Caco-2 (cell line): ENCODE results near the gene CTTNBP2NL. TPM values are rescaled to one million over a fixed set of nuclear protein-coding genes. Genes with fewer than 3 reads are reported as not detected.

Source experiments
- Bru-seq: library from RNA; stranded (reverse); fragments of 400-500 nt; gene quantifications from one replicate; lab custom pipeline; 2021; lab: Mats Ljungman, UMichigan
- BruChase-seq, 2 experiments: library from RNA; stranded (reverse); fragments of 400-500 nt; gene quantifications; one replicate each; lab custom pipeline; 2021; lab: Mats Ljungman, UMichigan
- BruUV-seq: library from RNA; stranded (reverse); fragments of 400-500 nt; replicated peaks from 2 replicates; lab custom pipeline; 2021; lab: Mats Ljungman, UMichigan
- CTCF ChIA-PET: fragments of 300-600 bp; sonication (Branson Sonifier 250); formaldehyde crosslinking; loops from one replicate; lab custom pipeline; 2022; ENCODE audit warnings: antibody characterized with exemption; lab: Charles Lee
- POLR2A ChIA-PET: fragments of 300-600 bp; sonication (Branson Sonifier 250); formaldehyde crosslinking; loops from one replicate; lab custom pipeline; 2022; ENCODE audit warnings: antibody characterized with exemption; lab: Charles Lee
- DNase-seq, 2 experiments: peaks; one replicate each; pipeline versions ENCODE4 v3.0.0 to v3.0.0-alpha.2; 2020 to 2022
- H3K27me3 ChIP-seq: replicated peaks from 2 replicates; pipeline ENCODE4 v1.6.0; 2011; ENCODE audit warnings: low read length; ENCODE audit not compliant: control insufficient read depth, insufficient read depth
- H3K36me3 ChIP-seq: 2 replicates; pipeline ENCODE4 v1.5.1; 2011; ENCODE audit warnings: low read length; ENCODE audit not compliant: control insufficient read depth, insufficient read depth
- H3K4me1 ChIP-seq: fragments of 250-450 bp; sonication (Bioruptor Pico); 2 replicates; pipeline ENCODE4 v1.5.1; 2020; ENCODE audit warnings: mild to moderate bottlenecking
- H3K4me3 ChIP-seq: 2 replicates; pipeline ENCODE4 v1.5.1; 2011; ENCODE audit warnings: low read depth, mild to moderate bottlenecking, control low read depth, low read length
- H3K9me3 ChIP-seq: fragments of 250-450 bp; sonication (Bioruptor Pico); 2 replicates; pipeline ENCODE4 v1.5.1; 2020; ENCODE audit warnings: mild to moderate bottlenecking, moderate library complexity
- H3K27ac Mint-ChIP-seq: one replicate; pipeline ENCODE4 v1.8.0; 2022; ENCODE audit warnings: mixed read lengths; ENCODE audit not compliant: unreplicated experiment
- H3K27me3 Mint-ChIP-seq: one replicate; pipeline ENCODE4 v1.8.0; 2022; ENCODE audit warnings: mixed read lengths; ENCODE audit not compliant: insufficient read depth, unreplicated experiment
- H3K36me3 Mint-ChIP-seq: one replicate; pipeline ENCODE4 v1.8.0; 2022; ENCODE audit warnings: mild to moderate bottlenecking, mixed read lengths; ENCODE audit not compliant: insufficient read depth, unreplicated experiment
- H3K4me1 Mint-ChIP-seq: one replicate; pipeline ENCODE4 v1.8.0; 2022; ENCODE audit warnings: low read depth, mixed read lengths; ENCODE audit not compliant: unreplicated experiment
- H3K4me3 Mint-ChIP-seq: one replicate; pipeline ENCODE4 v1.8.0; 2022; ENCODE audit warnings: mild to moderate bottlenecking, moderate library complexity, mixed read lengths; ENCODE audit not compliant: unreplicated experiment
- H3K9me3 Mint-ChIP-seq: one replicate; pipeline ENCODE4 v1.8.0; 2022; ENCODE audit warnings: mixed read lengths; ENCODE audit not compliant: unreplicated experiment
- CTCF ChIP-seq, 2 experiments: fragments of 200-600 bp in 1 of 2; IDR thresholded peaks; 1 replicate in 1 of 2; 2 replicates in 1 of 2; pipeline versions ENCODE4 v1.5.1 to v1.8.0; 2011 to 2022; ENCODE audit warnings: antibody characterized with exemption in 1 of 2, control low read depth in 1 of 2, inconsistent platforms in 1 of 2, low read depth in 1 of 2, low read length in 1 of 2, mild to moderate bottlenecking in 1 of 2, moderate library complexity in 1 of 2; ENCODE audit not compliant: insufficient read depth in 1 of 2, severe bottlenecking in 1 of 2, unreplicated experiment in 1 of 2
- intact Hi-C: fragments of 100-400 bp; cut with micrococcal nuclease; formaldehyde crosslinking; loops from one replicate; pipeline ENCODE4 v1.10.0; 2022; ENCODE audit not compliant: unreplicated experiment
- long read RNA-seq: library from polyadenylated mRNA; stranded (forward); transcript quantifications from one replicate; pipeline ENCODE4 v2.0.0, GENCODE V29; 2022
- total RNA-seq: library from RNA; stranded (reverse); gene quantifications from 2 replicates; pipeline ENCODE4 v1.2.3, GENCODE V29; 2022

Gene CTTNBP2NL
- total RNA-seq (11.3 and 15.0 TPM in 2 replicates), Bru-seq, nascent RNA (percentile 65 among the genes with signal in this experiment), BruChase-seq, experiment 1, labeled RNA remaining after a 2-hour chase (percentile 64 among the genes with signal in this experiment), BruChase-seq, experiment 2, labeled RNA remaining after a 6-hour chase (percentile 56 among the genes with signal in this experiment)
- long read RNA-seq, full-length matches to known transcripts: 3 of 3 reads
- long read RNA-seq, partial matches to known transcripts: 0 of 3 reads
- long read RNA-seq, other reads (novel, unspliced or antisense): 0 of 3 reads

GRCh38 chr1:112395821-112396652 is at the start of gene CTTNBP2NL:
Gene CTTNBP2NL (plus strand): TSS chr1:112396214. CDS start chr1:112416166, 19,952 bp downstream.
- peaks cover 20% of the 10 kb centered on the region for H3K4me1 ChIP-seq
- ChIA-PET CTCF (interaction anchor here (1.1 kb wide), 1 partner anchor 106 kb away, joined by 5 read pairs; no protein-coding TSS in a partner anchor), POLR2A (interaction anchor here (1.0 kb wide), 1 partner anchor 303 kb away, joined by 3 read pairs; no protein-coding TSS in a partner anchor)
- TSS peak; percentile 32 for BruUV-seq
- peak within 1 kb of the TSS; percentile 74 for H3K4me3 ChIP-seq
- no peaks in the 10 kb centered on the region for H3K9me3 ChIP-seq
- no peaks in the 10 kb centered on the region for H3K27me3 ChIP-seq
- peaks cover 7% of the 10 kb centered on the region for H3K4me1 Mint-ChIP-seq
- H3K4me3 Mint-ChIP-seq: peak within 1 kb of the TSS; percentile 96
- H3K27ac Mint-ChIP-seq: peak within 1 kb of the TSS; percentile 96
- no peaks in the 10 kb centered on the region for H3K27me3 Mint-ChIP-seq
- no peak for TF ChIP-seq CTCF (IDR thresholded peaks at IDR 0.05; ENCODE audit: insufficient read depth in 1 of 2, low read depth in 1 of 2, low read length in 1 of 2, severe bottlenecking in 1 of 2, unreplicated experiment in 1 of 2)
- H3K36me3 ChIP-seq: no peaks in the 10 kb centered on the region
- no peaks in the 10 kb centered on the region for H3K9me3 Mint-ChIP-seq
- peak; percentile 92 to 93 for DNase-seq
- intact Hi-C loops: loop anchor here (10.0 kb wide), 1 partner anchor 409 kb away; no protein-coding TSS in a partner anchor
- peaks cover 13% of the 10 kb centered on the region for H3K36me3 Mint-ChIP-seq

GRCh38 chr1:112346801-112347350 is 49.1 kb upstream of the CTTNBP2NL start:
- ChIA-PET CTCF (no interaction called here), POLR2A (no interaction called here)
- Mint-ChIP-seq H3K9me3 (peaks cover 10% of the 10 kb centered on the region), H3K27me3 (peaks cover 5% of the 10 kb centered on the region), H3K36me3 (no peaks in the 10 kb centered on the region), H3K27ac (no peak overlapping the region), H3K4me3 (no peak overlapping the region), H3K4me1 (no peaks in the 10 kb centered on the region)
- no peak for TF ChIP-seq CTCF (IDR thresholded peaks at IDR 0.05; ENCODE audit: insufficient read depth in 1 of 2, low read depth in 1 of 2, low read length in 1 of 2, severe bottlenecking in 1 of 2, unreplicated experiment in 1 of 2)
- Histone ChIP-seq H3K36me3 (no peaks in the 10 kb centered on the region), H3K4me3 (no peak overlapping the region), H3K27me3 (no peaks in the 10 kb centered on the region; the same call in 1 of the 2 replicates), H3K9me3 (no peaks in the 10 kb centered on the region), H3K4me1 (no peaks in the 10 kb centered on the region)
- DNase-seq: no peak
- BruUV-seq: no TSS peak
- intact Hi-C loops: no loop called here

GRCh38 chr1:112356765-112357164 is 39.2 kb upstream of the CTTNBP2NL start:
- no peaks in the 10 kb centered on the region for H3K36me3 Mint-ChIP-seq
- H3K9me3 Mint-ChIP-seq: no peaks in the 10 kb centered on the region
- H3K27me3 Mint-ChIP-seq: peaks cover 15% of the 10 kb centered on the region
- Histone ChIP-seq H3K4me1 (0 out of 2 replicates have a peak, but pooled peaks cover 3% of the 10 kb centered on the region), H3K27me3 (no peaks in the 10 kb centered on the region), H3K4me3 (no peak overlapping the region), H3K36me3 (no peaks in the 10 kb centered on the region), H3K9me3 (no peaks in the 10 kb centered on the region)
- POLR2A ChIA-PET: no interaction called here
- no TSS peak for BruUV-seq
- CTCF ChIA-PET: no interaction called here
- no peaks in the 10 kb centered on the region for H3K4me1 Mint-ChIP-seq
- TF ChIP-seq CTCF (IDR thresholded peaks at IDR 0.05; ENCODE audit: insufficient read depth in 1 of 2, low read depth in 1 of 2, low read length in 1 of 2, severe bottlenecking in 1 of 2, unreplicated experiment in 1 of 2): no peak
- DNase-seq: no peak
- no peak overlapping the region for H3K4me3 Mint-ChIP-seq
- no peak overlapping the region for H3K27ac Mint-ChIP-seq
- intact Hi-C loops: no loop called here
